Measurements from ENCODE around the gene COL6A2. TPM values are rescaled to one million over a fixed set of nuclear protein-coding genes. Genes with fewer than 3 reads are reported as not detected.

COL6A2 gene
- total and polyA plus RNA-seq, 2 of the 13 experiments (the other 11 are each of a cell fraction or from before 2014, with no cell fraction given) = 0.07 to 0.41 TPM

- TF ChIP-seq, protein P1, sequence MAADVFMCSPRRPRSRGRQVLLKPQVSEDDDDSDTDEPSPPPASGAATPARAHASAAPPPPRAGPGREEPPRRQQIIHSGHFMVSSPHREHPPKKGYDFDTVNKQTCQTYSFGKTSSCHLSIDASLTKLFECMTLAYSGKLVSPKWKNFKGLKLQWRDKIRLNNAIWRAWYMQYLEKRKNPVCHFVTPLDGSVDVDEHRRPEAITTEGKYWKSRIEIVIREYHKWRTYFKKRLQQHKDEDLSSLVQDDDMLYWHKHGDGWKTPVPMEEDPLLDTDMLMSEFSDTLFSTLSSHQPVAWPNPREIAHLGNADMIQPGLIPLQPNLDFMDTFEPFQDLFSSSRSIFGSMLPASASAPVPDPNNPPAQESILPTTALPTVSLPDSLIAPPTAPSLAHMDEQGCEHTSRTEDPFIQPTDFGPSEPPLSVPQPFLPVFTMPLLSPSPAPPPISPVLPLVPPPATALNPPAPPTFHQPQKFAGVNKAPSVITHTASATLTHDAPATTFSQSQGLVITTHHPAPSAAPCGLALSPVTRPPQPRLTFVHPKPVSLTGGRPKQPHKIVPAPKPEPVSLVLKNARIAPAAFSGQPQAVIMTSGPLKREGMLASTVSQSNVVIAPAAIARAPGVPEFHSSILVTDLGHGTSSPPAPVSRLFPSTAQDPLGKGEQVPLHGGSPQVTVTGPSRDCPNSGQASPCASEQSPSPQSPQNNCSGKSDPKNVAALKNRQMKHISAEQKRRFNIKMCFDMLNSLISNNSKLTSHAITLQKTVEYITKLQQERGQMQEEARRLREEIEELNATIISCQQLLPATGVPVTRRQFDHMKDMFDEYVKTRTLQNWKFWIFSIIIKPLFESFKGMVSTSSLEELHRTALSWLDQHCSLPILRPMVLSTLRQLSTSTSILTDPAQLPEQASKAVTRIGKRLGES (CRISPR knock-in tag; IDR thresholded peaks at IDR 0.05; ENCODE audit: borderline replicate concordance) = no peak
- TF ChIP-seq ZNF839 (CRISPR knock-in tag; IDR thresholded peaks at IDR 0.05; ENCODE audit: borderline replicate concordance) (no peak; the same call in 1 of the 2 replicates), ZNF431 (CRISPR knock-in tag; IDR thresholded peaks at IDR 0.05; ENCODE audit: borderline replicate concordance, low read depth) (0 out of 2 replicates have a peak, but pooled peaks have one; percentile 51), ZSCAN31 (CRISPR knock-in tag; IDR thresholded peaks at IDR 0.05; ENCODE audit: low read depth) (peak; percentile 61; the same call in 1 of the 2 replicates), HDAC1 (CRISPR knock-in tag; IDR thresholded peaks at IDR 0.05) (peak; percentile 93), ZNF850 (CRISPR knock-in tag; conservative IDR thresholded peaks at IDR 0.05) (no peak; the same call in 1 of the 2 replicates), ARID5B (CRISPR knock-in tag; IDR thresholded peaks at IDR 0.05) (peak; percentile 50), THAP11 (CRISPR knock-in tag; IDR thresholded peaks at IDR 0.05) (peak; percentile 34; the same call in 1 of the 2 replicates), U2AF2 (IDR thresholded peaks at IDR 0.05; ENCODE audit: low read depth, low read length) (no peak), SCMH1 (CRISPR knock-in tag; IDR thresholded peaks at IDR 0.05; ENCODE audit: borderline replicate concordance) (no peak), PHF21A (CRISPR knock-in tag; IDR thresholded peaks at IDR 0.05) (peak; percentile 67), FOXJ3 (CRISPR knock-in tag; IDR thresholded peaks at IDR 0.05; ENCODE audit: borderline replicate concordance) (no peak), BCL3 (CRISPR knock-in tag; IDR thresholded peaks at IDR 0.05) (no peak), KDM2A (CRISPR knock-in tag; IDR thresholded peaks at IDR 0.05; ENCODE audit: borderline replicate concordance, low read depth) (peak; percentile 60; the same call in 1 of the 2 replicates), ZNF589 (CRISPR knock-in tag; conservative IDR thresholded peaks at IDR 0.05) (peak; percentile 81)
- TF ChIP-seq, protein P2, sequence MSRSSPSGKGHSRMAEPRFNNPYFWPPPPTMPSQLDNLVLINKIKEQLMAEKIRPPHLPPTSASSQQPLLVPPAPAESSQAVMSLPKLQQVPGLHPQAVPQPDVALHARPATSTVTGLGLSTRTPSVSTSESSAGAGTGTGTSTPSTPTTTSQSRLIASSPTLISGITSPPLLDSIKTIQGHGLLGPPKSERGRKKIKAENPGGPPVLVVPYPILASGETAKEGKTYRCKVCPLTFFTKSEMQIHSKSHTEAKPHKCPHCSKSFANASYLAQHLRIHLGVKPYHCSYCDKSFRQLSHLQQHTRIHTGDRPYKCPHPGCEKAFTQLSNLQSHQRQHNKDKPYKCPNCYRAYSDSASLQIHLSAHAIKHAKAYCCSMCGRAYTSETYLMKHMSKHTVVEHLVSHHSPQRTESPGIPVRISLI (CRISPR knock-in tag; IDR thresholded peaks at IDR 0.05; ENCODE audit: borderline replicate concordance) = peak; percentile 22; the same call in 1 of the 2 replicates
- TF ChIP-seq, protein P3, sequence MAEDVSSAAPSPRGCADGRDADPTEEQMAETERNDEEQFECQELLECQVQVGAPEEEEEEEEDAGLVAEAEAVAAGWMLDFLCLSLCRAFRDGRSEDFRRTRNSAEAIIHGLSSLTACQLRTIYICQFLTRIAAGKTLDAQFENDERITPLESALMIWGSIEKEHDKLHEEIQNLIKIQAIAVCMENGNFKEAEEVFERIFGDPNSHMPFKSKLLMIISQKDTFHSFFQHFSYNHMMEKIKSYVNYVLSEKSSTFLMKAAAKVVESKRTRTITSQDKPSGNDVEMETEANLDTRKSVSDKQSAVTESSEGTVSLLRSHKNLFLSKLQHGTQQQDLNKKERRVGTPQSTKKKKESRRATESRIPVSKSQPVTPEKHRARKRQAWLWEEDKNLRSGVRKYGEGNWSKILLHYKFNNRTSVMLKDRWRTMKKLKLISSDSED (CRISPR knock-in tag; IDR thresholded peaks at IDR 0.05) = 0 out of 2 replicates have a peak, but pooled peaks have one; percentile 53
Measured at GRCh38 chr21:46155514-46156377, 57.8 kb downstream of the COL6A2 start, which contains the start of gene FTCD (continued).
